H1 (cell line): ENCODE measurements around the gene LDLRAD4. TPM values are rescaled to one million over a fixed set of nuclear protein-coding genes. Genes with fewer than 3 reads are reported as not detected.

ENCODE experiments used
- CTCF ChIA-PET: fragments of 300-600 bp; sonication (Branson Sonifier 250); formaldehyde crosslinking; loops from one replicate; lab custom pipeline; 2021; ENCODE audit not compliant: partially characterized antibody; lab: Charles Lee
- POLR2A ChIA-PET: fragments of 300-600 bp; sonication (Branson Sonifier 250); formaldehyde crosslinking; loops from one replicate; lab custom pipeline; 2021; ENCODE audit warnings: inconsistent platforms; ENCODE audit not compliant: partially characterized antibody; lab: Charles Lee
- DNase-seq, 2 experiments: peaks; one replicate each; pipeline versions ENCODE4 v3.0.0 to v3.0.0-alpha.2; 2010 to 2022; ENCODE audit warnings: low spot score in 2 of 2, low read depth in 1 of 2, mixed read lengths in 1 of 2
- FAIRE-seq: peaks from 2 replicates; lab custom pipeline; 2011; peaks lifted over from hg19 to GRCh38; lab: Jason Lieb, UNC
- H2AFZ ChIP-seq: 2 replicates; pipeline ENCODE4 v1.8.1; 2012; ENCODE audit warnings: low read length, inconsistent platforms
- H2AK5ac ChIP-seq: 2 replicates; pipeline ENCODE4 v1.6.1; 2013; ENCODE audit warnings: low read depth, low read length
- H2BK120ac ChIP-seq: replicated peaks from 2 replicates; pipeline ENCODE3; 2013; ENCODE audit warnings: low read depth, low read length, inconsistent platforms
- H2BK12ac ChIP-seq: 2 replicates; pipeline ENCODE4 v1.6.1; 2013; ENCODE audit warnings: low read depth, low read length
- H2BK15ac ChIP-seq: 2 replicates; pipeline ENCODE4 v1.6.1; 2013; ENCODE audit warnings: low read length
- H2BK20ac ChIP-seq: 2 replicates; pipeline ENCODE4 v1.6.1; 2013; ENCODE audit warnings: low read length
- H2BK5ac ChIP-seq: 2 replicates; pipeline ENCODE4 v1.6.1; 2013; ENCODE audit warnings: low read depth, low read length
- H3K14ac ChIP-seq: 2 replicates; pipeline ENCODE4 v1.6.1; 2013; ENCODE audit warnings: inconsistent platforms; ENCODE audit not compliant: insufficient read length
- H3K18ac ChIP-seq: 2 replicates; pipeline ENCODE4 v1.6.1; 2013; ENCODE audit warnings: low read length; ENCODE audit errors: extremely low read depth
- H3K23ac ChIP-seq: 2 replicates; pipeline ENCODE4 v1.6.1; 2013; ENCODE audit warnings: inconsistent platforms; ENCODE audit not compliant: insufficient read length
- H3K23me2 ChIP-seq: 2 replicates; pipeline ENCODE4 v1.6.1; 2013; ENCODE audit warnings: low read depth, low read length
- H3K27ac ChIP-seq: 2 replicates; pipeline ENCODE4 v1.6.1; 2011; ENCODE audit warnings: low read depth, low read length, inconsistent platforms
- H3K27me3 ChIP-seq, 4 experiments: replicated peaks in 1 of 4; 1 replicate in 1 of 4; 2 replicates in 3 of 4; pipeline versions ENCODE4 v1.6.1 to v1.8.1; 2011 to 2013; ENCODE audit warnings: low read length in 3 of 4, mild to moderate bottlenecking in 3 of 4, inconsistent platforms in 2 of 4, mixed read lengths in 2 of 4, moderate library complexity in 1 of 4; ENCODE audit not compliant: control insufficient read depth in 3 of 4, insufficient read depth in 3 of 4; ENCODE audit errors: extremely low read depth in 1 of 4
- H3K36me3 ChIP-seq, 4 experiments: 2 replicates each; pipeline versions ENCODE4 v1.6.1 to v1.8.1; 2011 to 2013; ENCODE audit warnings: mild to moderate bottlenecking in 4 of 4, low read length in 3 of 4, moderate library complexity in 2 of 4, control low read depth in 1 of 4, inconsistent platforms in 1 of 4; ENCODE audit not compliant: insufficient read depth in 4 of 4, control insufficient read depth in 2 of 4
- H3K4ac ChIP-seq: replicated peaks from 2 replicates; pipeline ENCODE3; 2013; ENCODE audit warnings: low read length, low read depth, mixed read lengths, inconsistent platforms; ENCODE audit not compliant: insufficient read length
- H3K4me1 ChIP-seq, 4 experiments: replicated peaks in 1 of 4; 1 replicate in 1 of 4; 2 replicates in 3 of 4; pipeline versions ENCODE4 v1.6.1 to v1.8.1; 2011 to 2013; ENCODE audit warnings: low read length in 3 of 4, inconsistent platforms in 2 of 4, mixed read lengths in 1 of 4; ENCODE audit not compliant: insufficient read depth in 4 of 4, control insufficient read depth in 3 of 4
- H3K4me2 ChIP-seq, 2 experiments: 2 replicates each; pipeline versions ENCODE4 v1.6.1 to v1.8.1; 2011 to 2013; ENCODE audit warnings: low read depth in 2 of 2, low read length in 2 of 2, control low read depth in 1 of 2, inconsistent platforms in 1 of 2, mild to moderate bottlenecking in 1 of 2; ENCODE audit not compliant: insufficient read depth in 1 of 2
- H3K4me3 ChIP-seq, 4 experiments: fragments of 200-600, 300-600 bp in 1 of 4; sonication (generic), shearing (Covaris generic), sonication (Bioruptor Twin) in 1 of 4; 2 replicates each; pipeline versions ENCODE4 v1.5.1 to v1.8.1; 2011 to 2016; ENCODE audit warnings: low read length in 4 of 4, low read depth in 3 of 4, control low read depth in 2 of 4, inconsistent platforms in 2 of 4, mild to moderate bottlenecking in 2 of 4, mixed read lengths in 1 of 4, moderate library complexity in 1 of 4; ENCODE audit not compliant: insufficient read depth in 2 of 4; ENCODE audit errors: extremely low read depth in 1 of 4
- H3K56ac ChIP-seq: replicated peaks from 2 replicates; pipeline ENCODE3; 2013; ENCODE audit warnings: low read depth, mild to moderate bottlenecking, mixed read lengths, low read length, inconsistent platforms; ENCODE audit not compliant: insufficient read length
- H3K79me1 ChIP-seq: 2 replicates; pipeline ENCODE4 v1.6.1; 2013; ENCODE audit warnings: low read depth, low read length, control low read depth
- H3K79me2 ChIP-seq, 2 experiments: 2 replicates each; pipeline versions ENCODE4 v1.6.1 to v1.8.1; 2012 to 2013; ENCODE audit warnings: low read length in 2 of 2, mild to moderate bottlenecking in 2 of 2, inconsistent platforms in 1 of 2; ENCODE audit not compliant: insufficient read depth in 2 of 2, control insufficient read depth in 1 of 2
- H3K9ac ChIP-seq, 4 experiments: replicated peaks in 1 of 4; 1 replicate in 1 of 4; 2 replicates in 3 of 4; pipeline versions ENCODE4 v1.6.1 to v1.8.1; 2011 to 2013; ENCODE audit warnings: low read depth in 3 of 4, low read length in 3 of 4, control low read depth in 2 of 4, mild to moderate bottlenecking in 2 of 4, moderate library complexity in 2 of 4, inconsistent platforms in 1 of 4; ENCODE audit errors: extremely low read depth in 1 of 4
- H3K9me3 ChIP-seq, 2 experiments: 2 replicates each; pipeline versions ENCODE4 v1.6.1 to v1.8.1; 2012 to 2013; ENCODE audit warnings: mild to moderate bottlenecking in 2 of 2, moderate library complexity in 2 of 2, control low read depth in 1 of 2, inconsistent platforms in 1 of 2, low read depth in 1 of 2, low read length in 1 of 2, mixed read lengths in 1 of 2; ENCODE audit not compliant: insufficient read depth in 2 of 2
- H4K20me1 ChIP-seq, 2 experiments: replicated peaks in 1 of 2; 2 replicates each; pipeline versions ENCODE3 to v1.8.1; 2011 to 2013; ENCODE audit warnings: inconsistent platforms in 2 of 2, low read length in 2 of 2, mild to moderate bottlenecking in 1 of 2; ENCODE audit not compliant: insufficient read depth in 2 of 2, control insufficient read depth in 1 of 2
- H4K5ac ChIP-seq: 2 replicates; pipeline ENCODE4 v1.6.1; 2013; ENCODE audit warnings: low read length, low read depth, mixed read lengths, inconsistent platforms; ENCODE audit not compliant: insufficient read length
- H4K8ac ChIP-seq: 2 replicates; pipeline ENCODE4 v1.8.0; 2013; ENCODE audit warnings: mild to moderate bottlenecking, moderate library complexity, low read length, inconsistent platforms; ENCODE audit not compliant: insufficient read depth; ENCODE audit errors: extremely low read depth
- H4K91ac ChIP-seq: replicated peaks from 2 replicates; pipeline ENCODE3; 2013; ENCODE audit warnings: low read length, mixed read lengths, inconsistent platforms; ENCODE audit not compliant: insufficient read length
- BACH1 ChIP-seq: IDR thresholded peaks from 2 replicates; pipeline ENCODE4 v1.6.1; 2012; ENCODE audit warnings: low read length, improper control_type of control experiment
- CBX8 ChIP-seq: fragments of 300-800, 300-1000 bp; sonication (generic); IDR thresholded peaks from 2 replicates; pipeline ENCODE4 v1.7.1; 2016; ENCODE audit warnings: low read depth, low read length, borderline replicate concordance
- CEBPB ChIP-seq: IDR thresholded peaks from 2 replicates; pipeline ENCODE4 v1.6.1; 2012; ENCODE audit warnings: low read depth, low read length
- CTBP2 ChIP-seq: IDR thresholded peaks from 2 replicates; pipeline ENCODE4 v1.7.0; 2011; ENCODE audit warnings: borderline replicate concordance, mild to moderate bottlenecking, moderate library complexity, mixed read lengths, low read length; ENCODE audit not compliant: insufficient read depth, insufficient read length
- E2F6 ChIP-seq: IDR thresholded peaks from 2 replicates; pipeline ENCODE4 v1.6.1; 2012; ENCODE audit warnings: inconsistent platforms
- EGR1 ChIP-seq: IDR thresholded peaks from 2 replicates; pipeline ENCODE4 v1.6.1; 2011; ENCODE audit warnings: low read depth, low read length, borderline replicate concordance
- JUN ChIP-seq: IDR thresholded peaks from 2 replicates; pipeline ENCODE4 v1.6.1; 2011; ENCODE audit warnings: low read depth, mild to moderate bottlenecking, improper control_type of control experiment, low read length
- KDM5A ChIP-seq: fragments of 200-600 bp; IDR thresholded peaks from 2 replicates; pipeline ENCODE4 v1.7.1; 2012; ENCODE audit warnings: mild to moderate bottlenecking, low read length, inconsistent platforms, mixed read lengths
- MAFK ChIP-seq: IDR thresholded peaks from 2 replicates; pipeline ENCODE4 v1.6.1; 2012; ENCODE audit warnings: low read depth, mild to moderate bottlenecking, improper control_type of control experiment, low read length
- NRF1 ChIP-seq: IDR thresholded peaks from 2 replicates; pipeline ENCODE4 v1.6.1; 2011; ENCODE audit warnings: mild to moderate bottlenecking, low read depth, low read length, improper control_type of control experiment
- SIRT6 ChIP-seq: IDR thresholded peaks from one replicate; pipeline ENCODE4 v1.7.1; 2012; ENCODE audit warnings: low read length, inconsistent platforms
- SP4 ChIP-seq: IDR thresholded peaks from 2 replicates; pipeline ENCODE4 v1.6.1; 2012; ENCODE audit warnings: low read length, inconsistent platforms
- TAF1 ChIP-seq: IDR thresholded peaks from 2 replicates; pipeline ENCODE4 v1.6.1; 2011; ENCODE audit warnings: mild to moderate bottlenecking, low read depth, low read length
- TCF12 ChIP-seq: IDR thresholded peaks from 2 replicates; pipeline ENCODE4 v1.6.1; 2011; ENCODE audit warnings: low read depth, mild to moderate bottlenecking, low read length
- WGBS, 2 experiments: shearing (Covaris generic) in 1 of 2; methylation state at CpG; one replicate each; pipeline versions ENCODE4 v1.1.6 to v1.1.7; 2013 to 2015; ENCODE audit warnings: low lambda C conversion rate in 2 of 2, mixed read lengths in 2 of 2, inconsistent platforms in 1 of 2, low coverage in 1 of 2, missing lambda C conversion rate in 1 of 2; ENCODE audit not compliant: insufficient replicate concordance in 2 of 2, insufficient coverage in 1 of 2, insufficient read length in 1 of 2; ENCODE audit errors: extremely low coverage in 1 of 2, missing lambda C conversion rate in 1 of 2; 5-methylcytosine and 5-hydroxymethylcytosine counted together
- polyA plus RNA-seq, 7 experiments: library from polyadenylated mRNA; depleted of rRNA in 3 of 7; stranded (reverse) in 5 of 7; unstranded in 2 of 7; fragments of >200 nt in 5 of 7; fragments of 200-250 nt in 2 of 7; gene quantifications; 1 replicate in 5 of 7; 2 replicates in 1 of 7; 4 replicates in 1 of 7; pipeline versions ENCODE4 v1.2.1 to v1.2.3, GENCODE V29; 2011 to 2013; ENCODE audit warnings: missing spikeins in 2 of 7, mixed read lengths in 2 of 7
- total RNA-seq: library from RNA; stranded (reverse); fragmentation: NEBNext Ultra II Directional; extraction: Animal tissue kit (Norgen Biotek cat#: 25700); gene quantifications from 2 replicates; pipeline ENCODE4 v1.2.1, GENCODE V29; 2021

LDLRAD4 gene
- total and polyA plus RNA-seq, 2 of the 8 experiments (the other 6 are each of a cell fraction or from before 2014, with no cell fraction given): 0.77 to 1.4 TPM

- Histone ChIP-seq H3K23ac (no peak overlapping the region), H4K8ac (no peak overlapping the region), H2BK120ac (no peak overlapping the region), H3K79me2 (no peaks in the 10 kb centered on the region), H2BK5ac (no peak overlapping the region), H3K4ac (no peak overlapping the region), H2BK20ac (no peak overlapping the region), H3K4me1 (peaks cover 0 to 1% (median 0%) of the 10 kb centered on the region in 4 experiments; a peak in 1 of 7 replicates), H3K9me3 (no peaks in the 10 kb centered on the region), H4K5ac (no peak overlapping the region), H3K9ac (no peak overlapping the region), H3K27ac (no peak overlapping the region), H2AK5ac (no peak overlapping the region), H3K4me3 (no peak overlapping the region), H3K14ac (no peak overlapping the region), H3K36me3 (no peaks in the 10 kb centered on the region), H3K4me2 (no peak overlapping the region), H4K91ac (no peak overlapping the region), H3K23me2 (no peaks in the 10 kb centered on the region), H3K79me1 (no peaks in the 10 kb centered on the region), H3K56ac (no peak overlapping the region), H2BK15ac (no peak overlapping the region), H4K20me1 (no peaks in the 10 kb centered on the region), H2BK12ac (no peak overlapping the region), H3K18ac (no peak overlapping the region; the same call in 1 of the 2 replicates), H2AFZ (no peak overlapping the region), H3K27me3 (peaks cover 0 to 5% (median 0%) of the 10 kb centered on the region in 4 experiments; a peak in 3 of 7 replicates)
- POLR2A ChIA-PET: no interaction called here
- WGBS, 2 experiments: 89% methylated on average over 8 of the region's 9 CpGs; no CpG with 5 or more reads in 1 of the 2 experiments
- CTCF ChIA-PET: no interaction called here
- FAIRE-seq: no peak
- DNase-seq: no peak
- TF ChIP-seq KDM5A (no peak), JUN (no peak), SIRT6 (no peak), SP4 (no peak), NRF1 (no peak), E2F6 (no peak), CBX8 (no peak), TAF1 (no peak), CEBPB (no peak), TCF12 (no peak), EGR1 (no peak), CTBP2 (no peak), BACH1 (no peak), MAFK (no peak)
These were observed 55.2 kb downstream of the LDLRAD4 start for GRCh38 chr18:13273800-13274199.
